ENCODE measurements around the gene LYPLAL1.
"Not testable (repeated sequence)": the region's sequence is repeated elsewhere in the genome, so short reads cannot be mapped to it uniquely, and the experiment has no call there.

Gene LYPLAL1

DNA sequence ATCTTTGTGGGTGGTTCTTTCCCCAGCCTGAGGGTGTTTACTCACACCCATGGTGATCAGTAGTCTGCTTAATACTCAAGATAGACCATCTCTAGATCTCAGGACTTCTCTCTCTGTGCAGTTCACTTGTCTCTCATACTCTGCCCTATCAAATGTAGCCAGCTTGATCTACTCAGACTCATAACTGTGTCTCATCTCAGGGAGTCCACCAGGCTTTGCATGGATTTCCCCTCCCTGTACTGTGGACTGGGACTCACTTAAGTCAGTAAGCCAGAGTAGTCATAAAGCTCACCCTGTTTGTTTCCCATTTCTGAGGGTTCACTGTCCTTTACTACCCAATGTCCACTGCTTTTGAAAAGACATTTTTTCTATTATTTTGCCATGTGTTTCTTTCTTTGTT, 41.8 kb downstream of the LYPLAL1 start:
- DNase-seq (ENCODE audit: low read depth in 3 of 3) = no peak

DNA sequence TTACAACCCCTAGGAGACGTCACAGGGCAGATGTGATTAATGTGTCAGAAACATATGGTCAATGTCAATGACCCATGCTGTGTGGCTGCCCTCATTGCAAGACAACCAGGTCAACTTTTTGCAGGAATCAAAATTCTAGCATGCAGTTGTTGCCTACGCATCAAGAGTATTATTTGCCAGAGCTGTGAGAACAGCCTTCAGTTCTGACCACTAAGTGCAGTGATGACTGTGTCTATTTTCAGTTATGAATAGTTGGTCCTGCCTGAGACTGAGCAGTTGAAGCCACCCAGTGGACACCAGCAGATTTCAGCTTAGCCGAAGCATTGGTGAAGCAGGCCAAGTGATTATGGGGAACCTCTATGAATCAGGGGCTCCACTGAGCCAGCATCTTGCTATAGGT, 47.3 kb downstream of the LYPLAL1 start:
- no peak for DNase-seq (ENCODE audit: low read depth in 3 of 3)

DNA sequence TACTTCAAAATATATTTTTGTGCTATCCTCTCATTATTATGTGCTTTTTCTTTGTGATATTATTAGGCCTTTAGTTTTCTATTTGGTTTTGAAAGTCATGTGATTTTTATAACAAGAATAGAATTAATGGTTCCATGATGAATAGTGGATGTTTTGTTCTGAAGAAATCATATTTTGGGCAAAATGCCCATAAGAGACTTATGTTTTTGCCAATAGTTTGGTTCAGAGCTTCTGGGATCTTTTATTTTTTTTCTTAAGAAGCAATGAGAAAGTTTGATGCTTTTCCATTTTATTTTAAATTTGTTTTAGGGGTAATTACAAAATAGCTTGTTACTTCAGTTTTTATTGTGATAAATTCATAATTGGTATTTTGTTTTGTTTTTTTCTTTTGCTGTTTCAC, 49.8 kb downstream of the LYPLAL1 start:
- DNase-seq (ENCODE audit: low read depth in 3 of 3) = no peak

DNA sequence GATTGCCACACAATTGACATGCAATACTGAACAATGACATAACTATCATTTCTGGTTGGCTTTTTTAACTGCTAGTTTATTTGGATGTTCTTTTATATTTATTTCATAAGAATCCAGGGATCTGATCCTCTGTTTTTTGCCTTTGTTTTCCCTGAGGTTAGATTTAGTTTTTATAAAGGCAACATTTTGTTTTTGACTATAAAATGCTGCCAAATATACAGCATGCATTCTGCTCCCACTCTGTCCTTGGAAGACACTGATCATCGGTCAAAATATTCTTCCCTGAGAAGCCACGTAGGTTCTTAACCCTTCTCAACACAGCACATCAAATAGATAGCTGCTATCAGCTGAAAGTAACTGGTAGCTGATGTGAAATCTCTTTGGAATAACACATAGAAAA, 52.5 kb downstream of the LYPLAL1 start:
- DNase-seq (ENCODE audit: low read depth in 3 of 3) = no peak

DNA sequence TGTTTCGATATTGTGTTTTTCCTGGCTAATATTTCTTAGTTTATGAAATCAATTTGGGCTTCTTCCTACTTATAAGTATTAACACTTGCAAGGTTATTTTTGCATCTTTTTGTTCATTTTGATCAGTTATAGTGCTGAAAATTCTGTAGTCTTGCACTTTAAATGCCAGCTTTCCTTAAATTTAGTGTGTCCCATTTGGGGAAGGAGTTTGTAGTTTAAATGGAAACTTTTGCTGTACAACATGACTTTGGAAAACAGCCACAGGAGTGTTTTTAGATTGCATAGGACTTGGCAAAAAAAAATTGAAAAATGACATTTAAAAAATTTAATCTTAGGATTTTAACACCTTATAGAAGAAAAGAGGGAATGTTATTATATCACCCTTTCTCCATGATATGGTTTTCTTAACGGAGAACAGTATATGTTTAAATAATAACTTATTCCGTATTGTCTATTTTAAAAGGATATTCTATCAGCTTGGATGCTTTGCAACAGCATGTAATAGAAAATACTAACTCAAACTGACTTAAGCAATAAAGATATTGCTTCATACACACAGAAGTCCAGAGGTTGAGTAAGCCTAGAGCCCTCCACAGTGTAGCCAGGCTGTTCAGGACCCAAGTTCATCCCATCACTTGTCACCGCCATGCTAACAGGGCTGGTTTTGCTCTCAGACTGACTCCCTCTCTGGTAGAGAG, 53.8 kb downstream of the LYPLAL1 start:
- no peak for DNase-seq (ENCODE audit: low read depth in 3 of 3)

DNA sequence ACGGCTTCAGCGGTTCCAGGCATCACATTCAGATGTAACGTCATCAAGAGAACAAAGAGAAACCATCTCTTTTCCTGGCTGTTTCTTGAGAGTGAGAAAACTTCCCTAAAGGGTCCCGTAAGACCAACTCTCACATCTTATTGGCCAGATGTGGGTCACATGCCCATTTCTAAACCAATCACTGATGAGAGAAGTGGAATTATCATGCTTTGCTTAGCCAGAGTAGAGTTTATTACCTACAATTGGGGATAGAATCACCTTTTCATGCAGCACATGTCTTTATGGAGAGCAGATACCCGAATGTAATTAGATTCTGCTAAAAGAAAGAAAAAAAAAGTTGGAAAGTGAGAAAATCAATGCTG, 54.4 kb downstream of the LYPLAL1 start:
- DNase-seq (ENCODE audit: low read depth in 3 of 3) = no peak

DNA sequence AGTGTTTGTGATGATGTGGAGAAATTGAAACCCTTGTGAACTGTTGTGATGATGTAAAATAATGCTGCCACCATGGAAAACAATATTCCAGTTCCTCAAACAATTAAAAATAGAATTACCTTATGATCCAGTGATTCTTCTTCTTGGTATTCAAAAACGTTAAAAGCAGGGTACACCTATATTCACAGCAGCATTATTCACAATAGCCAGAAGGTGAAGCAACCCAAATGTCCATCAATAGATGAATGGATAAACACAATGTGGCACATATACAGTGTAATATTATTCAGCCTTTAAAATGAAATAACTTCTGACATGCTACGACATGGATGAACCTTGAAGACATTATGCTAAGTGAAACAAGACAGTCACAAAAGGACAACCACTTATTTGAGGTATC, 59.2 kb downstream of the LYPLAL1 start:
- no peak for DNase-seq (ENCODE audit: low read depth in 3 of 3)

DNA sequence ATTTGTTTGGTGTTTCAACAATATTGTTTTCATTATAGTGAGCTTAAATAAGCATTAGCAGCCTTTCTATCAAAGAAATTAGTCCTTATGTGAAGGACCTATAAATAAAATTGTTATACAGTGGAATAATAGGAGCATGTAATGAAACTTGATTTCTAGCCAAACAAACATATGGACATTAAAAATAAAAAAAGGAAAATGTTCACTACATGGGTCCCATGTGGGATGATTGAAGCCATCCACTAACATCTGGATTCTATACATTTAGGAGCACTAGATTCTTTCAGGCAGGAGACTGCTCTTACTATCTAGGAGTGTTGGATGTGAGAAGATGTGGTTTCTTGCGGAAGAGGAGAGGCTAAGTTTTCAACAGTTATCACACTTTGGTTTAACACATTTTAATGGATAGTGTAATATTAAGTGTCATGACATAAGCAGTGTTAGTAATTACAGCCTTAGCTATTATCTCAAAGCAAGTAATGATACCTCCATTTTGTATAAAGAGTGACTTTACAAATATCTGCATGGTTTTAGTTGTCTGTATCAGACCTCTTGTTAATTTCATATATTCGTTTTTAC, 62.3 kb downstream of the LYPLAL1 start:
- no peak for DNase-seq (ENCODE audit: low read depth in 3 of 3)

DNA sequence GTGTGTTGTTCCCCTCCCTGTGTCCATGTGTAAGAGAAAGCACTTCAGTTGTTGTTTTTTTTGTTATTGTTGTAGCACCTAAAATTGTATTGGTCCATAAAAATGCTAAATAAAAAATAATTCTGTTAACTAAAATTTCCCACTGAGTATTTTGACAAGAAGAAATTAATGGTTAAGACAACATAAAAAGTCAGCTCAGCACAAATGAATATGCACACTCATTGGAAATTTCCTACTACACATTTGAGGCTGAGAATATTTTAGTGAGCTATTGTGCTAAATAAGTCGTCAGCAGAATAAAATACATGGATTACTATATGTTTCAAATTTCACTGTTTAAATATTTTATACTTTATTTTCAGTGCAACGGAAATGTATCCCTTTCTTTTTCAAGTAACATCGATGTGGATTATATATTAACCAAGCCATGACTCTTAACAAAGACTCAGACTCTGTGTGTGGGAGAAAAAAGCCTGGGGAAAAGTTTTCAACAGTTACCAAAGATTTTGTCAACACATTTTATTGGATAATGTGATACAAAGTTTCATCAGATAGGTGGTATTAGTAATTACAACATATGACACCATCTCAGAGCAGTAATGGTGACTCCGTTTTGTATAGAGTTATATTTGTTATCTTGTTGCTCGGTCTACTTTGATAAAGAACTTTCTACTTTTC, 63.4 kb downstream of the LYPLAL1 start:
- no peak for DNase-seq (ENCODE audit: low read depth in 3 of 3)

DNA sequence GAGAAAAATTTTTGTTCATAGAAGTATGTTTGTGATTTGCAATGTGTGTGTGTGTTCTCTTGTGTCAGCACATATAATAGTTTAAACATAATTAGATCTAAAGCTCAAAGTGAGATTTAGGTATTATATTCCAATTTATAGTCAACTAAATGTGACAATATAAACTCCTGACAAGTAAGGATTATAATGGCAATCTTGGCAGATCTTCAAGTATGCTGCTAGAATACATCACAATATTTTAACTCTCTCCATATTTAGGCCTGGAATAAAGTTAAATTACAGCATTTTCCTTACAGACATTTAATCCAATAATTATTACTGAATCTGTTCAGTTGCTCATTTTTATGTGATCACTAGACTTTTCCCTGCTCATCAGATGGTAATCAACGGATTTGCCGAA, 65.8 kb downstream of the LYPLAL1 start:
- DNase-seq (ENCODE audit: low read depth in 3 of 3) = no peak

DNA sequence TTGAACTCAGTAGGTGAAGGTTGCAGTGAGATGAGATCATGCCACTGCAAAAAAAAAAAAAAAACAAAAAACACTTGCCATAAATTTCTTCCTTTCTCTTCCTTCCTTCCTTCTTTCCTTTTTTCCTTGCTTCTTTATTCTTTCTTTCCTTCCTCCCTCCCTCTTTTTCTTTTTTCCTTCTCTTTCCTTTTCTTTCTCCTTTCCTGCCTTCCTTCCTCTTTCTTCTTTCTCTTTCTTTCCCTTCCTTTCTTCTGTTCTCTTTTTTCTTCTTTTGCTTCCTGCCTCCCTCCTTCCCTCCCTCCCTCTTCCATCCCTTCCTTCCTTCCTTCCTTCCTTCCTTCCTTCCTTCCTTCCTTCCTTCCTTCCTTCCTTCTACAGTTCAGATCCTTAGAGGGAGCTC, 71.2 kb downstream of the LYPLAL1 start:
- no peak for DNase-seq (ENCODE audit: low read depth in 3 of 3)

DNA sequence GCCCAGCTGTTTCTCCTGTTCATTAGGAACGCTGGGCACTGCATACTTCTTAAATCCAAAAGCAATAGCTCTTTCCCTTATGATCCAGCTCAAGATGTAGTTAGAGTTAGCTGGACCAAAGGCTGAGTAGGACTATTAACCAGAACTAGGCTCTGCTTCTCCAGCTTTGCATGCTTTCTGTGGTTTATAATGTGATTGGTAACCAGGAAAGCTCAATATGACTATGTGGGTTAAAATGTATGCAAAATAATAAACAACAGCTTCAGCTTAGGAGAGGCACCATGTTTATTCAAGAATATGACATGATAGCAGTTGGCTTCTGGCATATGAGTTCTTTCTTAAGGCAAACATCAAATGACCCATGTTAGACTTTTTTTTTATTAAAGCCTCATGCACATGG, 73.8 kb downstream of the LYPLAL1 start:
- DNase-seq (ENCODE audit: low read depth in 3 of 3) = no peak

DNA sequence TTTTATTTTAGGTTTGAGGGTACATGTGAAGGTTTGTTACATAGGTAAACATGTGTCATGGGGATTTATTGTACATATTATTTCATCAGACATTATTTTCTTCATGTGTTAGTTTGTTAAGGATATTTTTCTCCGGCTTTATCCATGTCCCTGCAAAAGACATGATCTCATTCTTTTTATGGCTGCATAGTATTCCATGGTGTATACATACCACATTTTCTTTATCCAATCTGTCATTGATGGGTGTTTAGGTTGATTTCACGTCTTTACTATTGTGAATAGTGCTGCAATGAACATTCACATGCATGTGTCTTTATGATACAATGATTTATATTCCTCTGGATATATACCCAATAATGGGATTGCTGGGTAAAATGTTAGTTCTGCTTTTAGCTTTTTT, 76.8 kb downstream of the LYPLAL1 start:
- DNase-seq (ENCODE audit: low read depth in 3 of 3) = not testable (repeated sequence)

DNA sequence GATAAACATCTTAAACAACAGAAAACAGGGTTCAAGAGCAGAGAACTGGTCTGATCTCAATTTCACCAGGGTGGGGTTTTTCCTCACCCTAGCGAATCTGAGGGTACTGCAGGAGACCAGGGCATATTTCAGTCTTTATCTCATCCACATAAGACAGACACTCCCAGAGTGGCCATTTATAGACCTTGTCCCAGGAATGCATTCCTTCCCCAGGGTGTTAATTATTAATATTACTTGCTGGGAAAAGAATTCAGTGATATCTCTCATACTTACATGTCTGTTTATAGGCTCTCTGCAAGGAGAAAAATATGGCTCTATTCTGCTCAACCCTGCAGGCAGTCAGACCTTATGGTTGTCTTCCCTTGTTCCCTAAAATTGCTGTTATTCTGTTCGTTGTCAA, 84.1 kb downstream of the LYPLAL1 start:
- no peak for DNase-seq (ENCODE audit: low read depth in 3 of 3)

DNA sequence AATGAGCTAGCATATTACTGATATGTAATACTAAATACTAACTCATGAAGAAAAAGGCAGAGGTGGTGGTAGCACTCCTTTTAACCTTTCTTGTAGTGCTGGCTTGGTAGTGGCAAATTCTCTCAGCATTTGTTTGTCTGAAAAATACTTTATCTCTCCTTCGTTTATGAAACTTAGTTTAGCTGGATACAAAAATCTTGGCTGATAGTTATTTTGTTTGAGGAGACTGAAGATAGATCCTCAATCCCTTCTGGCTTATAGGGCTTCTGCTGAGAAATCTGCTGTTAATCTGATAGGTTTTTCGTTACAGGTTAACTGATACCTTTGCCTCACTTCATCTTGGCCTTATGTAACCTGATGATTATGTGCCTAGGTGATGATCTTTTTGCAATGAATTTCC, 87.8 kb downstream of the LYPLAL1 start:
- DNase-seq (ENCODE audit: low read depth in 3 of 3) = no peak

Data from stimulated activated CD4-positive, alpha-beta T cell treated with anti-CD3 and anti-CD28 coated beads, TNF-alpha, amount 100 ng/mL, for 48 hours (primary cell).